MM.1S (cell line): ENCODE results near the gene SLC4A8.

Experiments used
- CTCF ChIP-seq: fragments of 300-600 bp; sonication (generic); IDR thresholded peaks from 2 replicates; pipeline ENCODE4 v1.5.1; 2016; ENCODE audit warnings: antibody characterized with exemption, low read length, mixed read lengths
- EZH2 ChIP-seq: fragments of 300-600 bp; sonication (generic); optimal IDR thresholded peaks from 2 replicates; pipeline ENCODE3; 2017; ENCODE audit warnings: low read depth, mild to moderate bottlenecking, antibody characterized with exemption, low read length, mixed read lengths
- EZH2phosphoT487 ChIP-seq: fragments of 300-600 bp; sonication (generic); IDR thresholded peaks from 2 replicates; pipeline ENCODE4 v1.6.1; 2018; ENCODE audit warnings: antibody characterized with exemption, low read length

GRCh38 chr12:51404627-51405026, 20.0 kb upstream of the SLC4A8 start:
- TF ChIP-seq CTCF (no peak), EZH2phosphoT487 (no peak), EZH2 (no peak)
